IMR-90 (cell line): ENCODE data around the gene BTNL3. TPM values are rescaled to one million over a fixed set of nuclear protein-coding genes. Genes with fewer than 3 reads are reported as not detected.

Experiments used
- ATAC-seq: fragments of 200-7000 bp; cut with Tn5 transposase; 2 replicates; pipeline ENCODE4 v1.9.1; 2020; ENCODE audit warnings: low read depth, mild to moderate bottlenecking, moderate library complexity
- BruUV-seq: library from RNA; stranded (reverse); fragments of 400-500 nt; replicated peaks from 2 replicates; lab custom pipeline; 2021; lab: Mats Ljungman, UMichigan
- CTCF ChIA-PET: fragments of 300-600 bp; formaldehyde crosslinking; extraction: SDS; loops from one replicate; lab custom pipeline; 2021; ENCODE audit warnings: antibody characterized with exemption; lab: Yijun Ruan, JAX
- POLR2A ChIA-PET: fragments of 300-600 bp; sonication (Branson Sonifier 250); formaldehyde crosslinking; loops from one replicate; lab custom pipeline; 2022; ENCODE audit warnings: antibody characterized with exemption; ENCODE audit not compliant: unreplicated experiment; lab: Charles Lee
- DNase-seq: peaks from one replicate; pipeline ENCODE4 v3.0.0; 2013
- H2AFZ ChIP-seq: replicated peaks from 2 replicates; pipeline ENCODE3; 2013; ENCODE audit warnings: low read length, mild to moderate bottlenecking; ENCODE audit not compliant: poor library complexity
- H2AK5ac ChIP-seq: 2 replicates; pipeline ENCODE4 v1.6.1; 2013; ENCODE audit warnings: low read depth, low read length, inconsistent platforms
- H2AK9ac ChIP-seq: replicated peaks from 2 replicates; pipeline ENCODE3; 2013; ENCODE audit warnings: mild to moderate bottlenecking, low read depth, low read length, moderate library complexity; ENCODE audit not compliant: poor library complexity
- H2BK120ac ChIP-seq: 2 replicates; pipeline ENCODE4 v1.6.1; 2013; ENCODE audit warnings: low read depth, low read length, inconsistent platforms
- H2BK15ac ChIP-seq: 3 replicates; pipeline ENCODE4 v1.6.1; 2013; ENCODE audit warnings: low read depth, low read length, inconsistent platforms
- H2BK20ac ChIP-seq: 2 replicates; pipeline ENCODE4 v1.6.1; 2013; ENCODE audit warnings: low read depth, mild to moderate bottlenecking, inconsistent platforms, low read length, moderate library complexity
- H2BK5ac ChIP-seq: 2 replicates; pipeline ENCODE4 v1.6.1; 2013; ENCODE audit warnings: mild to moderate bottlenecking, low read depth, low read length, inconsistent platforms; ENCODE audit not compliant: poor library complexity, severe bottlenecking
- H3K14ac ChIP-seq: replicated peaks from 2 replicates; pipeline ENCODE4 v1.6.1; 2013; ENCODE audit warnings: low read depth, low read length, inconsistent platforms
- H3K18ac ChIP-seq: 2 replicates; pipeline ENCODE4 v1.6.1; 2013; ENCODE audit warnings: low read depth, low read length, control low read depth
- H3K23ac ChIP-seq: 2 replicates; pipeline ENCODE4 v1.6.1; 2013; ENCODE audit warnings: low read depth, low read length, inconsistent platforms
- H3K27ac ChIP-seq: 2 replicates; pipeline ENCODE4 v1.5.1; 2013; ENCODE audit warnings: mild to moderate bottlenecking, control low read depth, low read length; ENCODE audit not compliant: insufficient read depth
- H3K27me3 ChIP-seq: 2 replicates; pipeline ENCODE4 v1.6.1; 2013; ENCODE audit warnings: low read length; ENCODE audit not compliant: control insufficient read depth, insufficient read depth
- H3K36me3 ChIP-seq: 2 replicates; pipeline ENCODE4 v1.6.1; 2013; ENCODE audit warnings: low read length, mixed read lengths; ENCODE audit not compliant: control insufficient read depth, insufficient read depth
- H3K4ac ChIP-seq: 2 replicates; pipeline ENCODE4 v1.6.1; 2013; ENCODE audit warnings: low read depth, low read length, inconsistent platforms
- H3K4me1 ChIP-seq: 2 replicates; pipeline ENCODE4 v1.6.1; 2013; ENCODE audit warnings: low read length, mixed read lengths; ENCODE audit not compliant: control insufficient read depth, insufficient read depth
- H3K4me2 ChIP-seq: 2 replicates; pipeline ENCODE4 v1.6.1; 2013; ENCODE audit warnings: low read depth, mild to moderate bottlenecking, control low read depth, low read length, moderate library complexity
- H3K4me3 ChIP-seq: 2 replicates; pipeline ENCODE4 v1.5.1; 2013; ENCODE audit warnings: low read depth, mild to moderate bottlenecking, control low read depth, low read length, moderate library complexity; ENCODE audit not compliant: insufficient read depth
- H3K56ac ChIP-seq: 2 replicates; pipeline ENCODE4 v1.6.1; 2013; ENCODE audit warnings: low read length, inconsistent platforms; ENCODE audit not compliant: insufficient read depth; ENCODE audit errors: extremely low read depth
- H3K79me1 ChIP-seq, 2 experiments: 2 replicates each; pipeline ENCODE4 v1.6.1; 2013; ENCODE audit warnings: low read length in 2 of 2, inconsistent platforms in 1 of 2, low read depth in 1 of 2
- H3K9ac ChIP-seq: 2 replicates; pipeline ENCODE4 v1.6.1; 2013; ENCODE audit warnings: low read depth, low read length, control low read depth
- H3K9me1 ChIP-seq: 2 replicates; pipeline ENCODE4 v1.6.1; 2013; ENCODE audit warnings: low read length, inconsistent platforms; ENCODE audit not compliant: insufficient read depth
- H3K9me3 ChIP-seq: 2 replicates; pipeline ENCODE4 v1.6.1; 2013; ENCODE audit warnings: low read length; ENCODE audit not compliant: control insufficient read depth, insufficient read depth
- H4K20me1 ChIP-seq: 2 replicates; pipeline ENCODE4 v1.6.1; 2013; ENCODE audit warnings: low read length, inconsistent platforms; ENCODE audit not compliant: insufficient read depth
- H4K5ac ChIP-seq: 2 replicates; pipeline ENCODE4 v1.6.1; 2013; ENCODE audit warnings: mild to moderate bottlenecking, low read depth, low read length, control low read depth
- H4K8ac ChIP-seq, 2 experiments: 2 replicates each; pipeline ENCODE4 v1.6.1; 2013; ENCODE audit warnings: low read depth in 2 of 2, low read length in 2 of 2, control low read depth in 1 of 2, inconsistent platforms in 1 of 2
- H4K91ac ChIP-seq: 2 replicates; pipeline ENCODE4 v1.6.1; 2013; ENCODE audit warnings: low read depth, low read length, inconsistent platforms; ENCODE audit not compliant: insufficient read depth
- BHLHE40 ChIP-seq: fragments of 150-350 bp; IDR thresholded peaks from 2 replicates; pipeline ENCODE4 v1.6.1; 2016; ENCODE audit warnings: mild to moderate bottlenecking, low read depth, low read length
- CEBPB ChIP-seq: IDR thresholded peaks from 2 replicates; pipeline ENCODE4 v1.6.1; 2012; ENCODE audit warnings: low read depth, low read length, improper control_type of control experiment
- CHD1 ChIP-seq: IDR thresholded peaks from 2 replicates; pipeline ENCODE4 v1.6.1; 2012; ENCODE audit warnings: low read depth, low read length, improper control_type of control experiment
- CTCF ChIP-seq: conservative IDR thresholded peaks from 2 replicates; pipeline ENCODE4 v1.5.1; 2012; ENCODE audit warnings: mild to moderate bottlenecking, low read depth, low read length, improper control_type of control experiment
- FOS ChIP-seq: fragments of 150-350 bp; IDR thresholded peaks from 2 replicates; pipeline ENCODE4 v1.6.1; 2016; ENCODE audit warnings: low read depth, low read length
- MAFK ChIP-seq: IDR thresholded peaks from 2 replicates; pipeline ENCODE4 v1.6.1; 2012; ENCODE audit warnings: low read depth, low read length, improper control_type of control experiment
- MAZ ChIP-seq: IDR thresholded peaks from 2 replicates; pipeline ENCODE4 v1.6.1; 2012; ENCODE audit warnings: low read depth, mild to moderate bottlenecking, low read length, improper control_type of control experiment, moderate library complexity, borderline replicate concordance
- MXI1 ChIP-seq: IDR thresholded peaks from 2 replicates; pipeline ENCODE4 v1.6.1; 2012; ENCODE audit warnings: low read depth, mild to moderate bottlenecking, low read length, moderate library complexity, borderline replicate concordance
- NFE2L2 ChIP-seq: fragments of 150-350 bp; IDR thresholded peaks from 2 replicates; pipeline ENCODE4 v1.6.1; 2016; ENCODE audit warnings: low read depth, mild to moderate bottlenecking, low read length
- POLR2A ChIP-seq: IDR thresholded peaks from 2 replicates; pipeline ENCODE4 v1.6.1; 2012; ENCODE audit warnings: mild to moderate bottlenecking, low read depth, low read length
- RAD21 ChIP-seq: IDR thresholded peaks from 2 replicates; pipeline ENCODE4 v1.6.1; 2012; ENCODE audit warnings: low read length, improper control_type of control experiment
- RCOR1 ChIP-seq: IDR thresholded peaks from 2 replicates; pipeline ENCODE4 v1.6.1; 2012; ENCODE audit warnings: mild to moderate bottlenecking, low read length, improper control_type of control experiment; ENCODE audit not compliant: insufficient replicate concordance
- RFX5 ChIP-seq: IDR thresholded peaks from 2 replicates; pipeline ENCODE4 v1.8.0; 2012; ENCODE audit warnings: low read depth, mild to moderate bottlenecking, low read length, moderate library complexity
- SMC3 ChIP-seq: fragments of 150-350 bp; IDR thresholded peaks from 2 replicates; pipeline ENCODE4 v1.6.1; 2016; ENCODE audit warnings: low read depth, mild to moderate bottlenecking, antibody characterized with exemption, low read length, moderate library complexity
- USF2 ChIP-seq: fragments of 150-350 bp; IDR thresholded peaks from 2 replicates; pipeline ENCODE4 v1.6.1; 2017; ENCODE audit warnings: mild to moderate bottlenecking, antibody characterized with exemption, low read length, low read depth
- WGBS, 2 experiments: methylation state at CpG; one replicate each; pipeline versions ENCODE4 v1.1.5 to v1.1.7; 2013; ENCODE audit warnings: missing lambda C conversion rate in 2 of 2; ENCODE audit not compliant: insufficient read length in 1 of 2; ENCODE audit errors: extremely low coverage in 2 of 2; 5-methylcytosine and 5-hydroxymethylcytosine counted together
- dilution Hi-C: fragments of 300-500 bp; cut with HindIII; formaldehyde crosslinking; loops from one replicate; pipeline ENCODE4 v1.14.3; 2018; ENCODE audit warnings: low sequenced_read_pairs; ENCODE audit not compliant: unreplicated experiment
- in situ Hi-C: fragments of 300-500 bp; cut with MboI; formaldehyde crosslinking; loops from 3 replicates; pipeline ENCODE4 v1.14.3; 2019; ENCODE audit warnings: low sequenced_read_pairs, inconsistent platforms, mixed read lengths
- intact Hi-C: fragments of 100-400 bp; cut with micrococcal nuclease; formaldehyde crosslinking; loops from 2 replicates; pipeline ENCODE4 v1.10.0; 2022
- polyA plus RNA-seq, 3 experiments: library from polyadenylated mRNA; depleted of rRNA; stranded (reverse); fragments of >200 nt; gene quantifications; 2 replicates each; pipeline ENCODE4 v1.2.3, GENCODE V29; 2012; ENCODE audit warnings: low replicate concordance in 1 of 3
- total RNA-seq: library from RNA; depleted of rRNA; stranded (reverse); fragments of >200 nt; gene quantifications from 2 replicates; pipeline ENCODE4 v1.2.3, GENCODE V29; 2012
- TF ChIP-seq, protein P1 (sequence below): fragments of 150-350 bp; IDR thresholded peaks from 2 replicates; pipeline ENCODE4 v1.6.1; 2016; ENCODE audit warnings: low read depth, mild to moderate bottlenecking, low read length, moderate library complexity, borderline replicate concordance

Gene BTNL3
- total and polyA plus RNA-seq, 2 of the 4 experiments (the other 2 are of a cell fraction) = not detected

GRCh38 chr5:181054138-181054537 is 65.5 kb downstream of the BTNL3 start:
- intact Hi-C loops = no loop called here
- Histone ChIP-seq H2BK5ac (no peak overlapping the region), H2AK9ac (no peak overlapping the region), H2AK5ac (no peak overlapping the region), H2BK20ac (no peak overlapping the region), H3K9ac (no peak overlapping the region), H3K14ac (no peak overlapping the region), H2BK120ac (no peak overlapping the region), H3K27ac (no peak overlapping the region), H3K79me1 (no peaks in the 10 kb centered on the region), H4K20me1 (no peaks in the 10 kb centered on the region), H3K4me2 (no peak overlapping the region), H3K4me3 (no peak overlapping the region), H3K18ac (no peak overlapping the region), H4K91ac (no peak overlapping the region), H4K8ac (no peak overlapping the region), H3K36me3 (no peaks in the 10 kb centered on the region), H3K27me3 (peaks cover 50% of the 10 kb centered on the region), H3K9me1 (no peaks in the 10 kb centered on the region), H2AFZ (no peak overlapping the region), H2BK15ac (no peak overlapping the region), H3K4ac (no peak overlapping the region), H3K9me3 (no peaks in the 10 kb centered on the region), H3K4me1 (no peaks in the 10 kb centered on the region), H3K23ac (no peak overlapping the region), H4K5ac (no peak overlapping the region), H3K56ac (no peak overlapping the region)
- WGBS, 2 experiments = 20% methylated on average over 2 of the region's 7 CpGs; no CpG with 5 or more reads in 1 of the 2 experiments
- no TSS peak for BruUV-seq
- in situ Hi-C loops = no loop called here
- ChIA-PET POLR2A (no interaction called here), CTCF (no interaction called here)
- no peak for DNase-seq
- no peak for TF ChIP-seq CEBPB
- no peak for TF ChIP-seq SMC3
- no peak for TF ChIP-seq RFX5
- TF ChIP-seq POLR2A = no peak
- TF ChIP-seq NFE2L2 = no peak
- TF ChIP-seq CHD1 = no peak
- TF ChIP-seq MAFK = no peak
- TF ChIP-seq RAD21 = no peak
- TF ChIP-seq, protein P1, sequence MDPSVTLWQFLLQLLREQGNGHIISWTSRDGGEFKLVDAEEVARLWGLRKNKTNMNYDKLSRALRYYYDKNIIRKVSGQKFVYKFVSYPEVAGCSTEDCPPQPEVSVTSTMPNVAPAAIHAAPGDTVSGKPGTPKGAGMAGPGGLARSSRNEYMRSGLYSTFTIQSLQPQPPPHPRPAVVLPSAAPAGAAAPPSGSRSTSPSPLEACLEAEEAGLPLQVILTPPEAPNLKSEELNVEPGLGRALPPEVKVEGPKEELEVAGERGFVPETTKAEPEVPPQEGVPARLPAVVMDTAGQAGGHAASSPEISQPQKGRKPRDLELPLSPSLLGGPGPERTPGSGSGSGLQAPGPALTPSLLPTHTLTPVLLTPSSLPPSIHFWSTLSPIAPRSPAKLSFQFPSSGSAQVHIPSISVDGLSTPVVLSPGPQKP = no peak
- TF ChIP-seq BHLHE40 = no peak
- no peak for TF ChIP-seq CTCF
- no peak for TF ChIP-seq MXI1
- no peak for TF ChIP-seq USF2
- no peak for TF ChIP-seq MAZ
- TF ChIP-seq RCOR1 = no peak
- no peak for TF ChIP-seq FOS
- dilution Hi-C loops = no loop called here
- ATAC-seq = no peak
